Stomach smooth muscle (tissue), 2 donors: ENCODE measurements around the gene BRI3BP.

Experiments used
- H3K27ac ChIP-seq: one replicate; pipeline ENCODE4 v1.7.0; 2013; ENCODE audit warnings: mild to moderate bottlenecking, low read length, inconsistent platforms
- H3K27me3 ChIP-seq, 2 donors: one replicate each; pipeline ENCODE4 v1.7.0; 2013; ENCODE audit warnings: low read length in 2 of 2; ENCODE audit not compliant: insufficient read depth in 2 of 2, control insufficient read depth in 1 of 2
- H3K36me3 ChIP-seq, 2 donors: one replicate each; pipeline ENCODE4 v1.7.0; 2013; ENCODE audit warnings: low read length in 2 of 2; ENCODE audit not compliant: control insufficient read depth in 2 of 2, insufficient read depth in 2 of 2
- H3K4me1 ChIP-seq: one replicate; pipeline ENCODE4 v1.7.0; 2013; ENCODE audit warnings: low read length; ENCODE audit not compliant: control insufficient read depth, insufficient read depth
- H3K4me3 ChIP-seq, 2 donors: one replicate each; pipeline ENCODE4 v1.7.0; 2013; ENCODE audit warnings: low read length in 2 of 2
- H3K9ac ChIP-seq, 2 donors: one replicate each; pipeline ENCODE4 v1.7.0; 2013; ENCODE audit warnings: low read length in 2 of 2, mild to moderate bottlenecking in 1 of 2
- H3K9me3 ChIP-seq, 2 donors: one replicate each; pipeline ENCODE4 v1.7.0; 2013; ENCODE audit warnings: low read length in 2 of 2; ENCODE audit not compliant: control insufficient read depth in 2 of 2
- donor health status: healthy.
- donor health status: Pancreatic carcinoma.

The BRI3BP gene

DNA sequence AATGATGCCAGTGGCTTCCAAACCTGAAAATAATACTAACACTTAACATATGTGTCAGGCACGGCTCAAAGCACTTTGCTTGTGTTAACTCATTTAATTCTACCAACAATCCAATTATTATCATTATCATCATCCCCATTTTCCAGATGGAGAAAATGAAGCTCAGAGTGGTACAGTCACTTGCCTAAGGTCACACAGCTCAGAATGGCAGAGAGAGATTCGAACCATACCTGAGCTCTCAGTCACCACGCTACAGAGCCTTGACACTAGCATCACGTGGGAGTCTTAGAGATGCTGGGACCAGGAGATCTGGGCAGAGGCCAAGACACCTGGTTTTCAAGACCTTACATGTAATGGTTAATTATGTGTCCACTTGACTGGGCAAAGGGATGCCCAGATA is 38.7 kb upstream of the BRI3BP start:
- Histone ChIP-seq H3K4me1 (no peaks in the 10 kb centered on the region), H3K27ac (no peak overlapping the region), H3K9me3 (no peaks in the 10 kb centered on the region), H3K9ac (no peak overlapping the region), H3K4me3 (no peak overlapping the region), H3K36me3 (peaks cover 31 to 45% of the 10 kb centered on the region in 2 donors), H3K27me3 (no peaks in the 10 kb centered on the region)

DNA sequence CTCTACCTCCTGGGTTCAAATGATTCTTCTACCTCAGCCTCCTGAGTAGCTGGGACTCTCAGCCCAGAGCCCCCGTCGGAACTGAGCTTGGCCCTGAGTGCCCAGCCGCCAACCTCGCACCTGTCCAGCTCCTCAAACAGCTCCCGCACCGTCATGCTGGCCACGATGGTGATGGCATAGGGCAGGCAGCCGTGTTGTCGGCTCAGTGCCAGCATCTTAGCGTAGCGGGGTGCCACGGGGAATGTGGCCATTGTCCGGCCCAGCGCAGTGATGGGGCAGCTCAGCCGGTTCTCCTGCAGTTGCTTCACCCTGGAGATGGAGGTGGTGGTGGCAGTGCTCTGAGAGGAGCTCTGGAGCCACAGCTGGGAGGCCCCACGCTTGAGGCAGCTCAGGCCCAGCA is 36.9 kb upstream of the BRI3BP start:
- no peak overlapping the region for H3K27ac ChIP-seq
- H3K9me3 ChIP-seq: no peaks in the 10 kb centered on the region
- no peak overlapping the region for H3K9ac ChIP-seq
- peaks cover 30 to 40% of the 10 kb centered on the region in 2 donors for H3K36me3 ChIP-seq
- H3K27me3 ChIP-seq: no peaks in the 10 kb centered on the region
- H3K4me3 ChIP-seq: no peak overlapping the region
- no peaks in the 10 kb centered on the region for H3K4me1 ChIP-seq

DNA sequence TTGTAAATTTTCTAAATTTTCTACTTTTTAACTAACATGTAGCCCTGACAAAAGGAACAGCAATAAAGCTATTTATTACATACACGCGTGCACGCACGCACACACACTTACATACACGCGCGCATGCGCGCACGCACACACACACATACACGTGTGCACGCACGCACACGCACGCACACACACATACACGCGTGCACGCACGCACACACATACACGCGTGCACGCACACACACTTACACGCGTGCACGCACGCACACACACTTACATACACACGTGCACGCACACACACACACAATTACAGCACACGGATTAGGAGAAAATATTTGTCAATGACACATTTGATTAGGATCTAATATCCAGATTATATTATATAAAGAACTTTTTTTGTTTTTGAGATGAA is 32.4 kb upstream of the BRI3BP start:
- no peak overlapping the region for H3K4me3 ChIP-seq
- H3K27me3 ChIP-seq: no peaks in the 10 kb centered on the region
- no peak overlapping the region for H3K27ac ChIP-seq
- H3K9me3 ChIP-seq: no peaks in the 10 kb centered on the region
- peaks cover 18 to 40% of the 10 kb centered on the region in 2 donors for H3K36me3 ChIP-seq
- no peak overlapping the region for H3K9ac ChIP-seq
- no peaks in the 10 kb centered on the region for H3K4me1 ChIP-seq

DNA sequence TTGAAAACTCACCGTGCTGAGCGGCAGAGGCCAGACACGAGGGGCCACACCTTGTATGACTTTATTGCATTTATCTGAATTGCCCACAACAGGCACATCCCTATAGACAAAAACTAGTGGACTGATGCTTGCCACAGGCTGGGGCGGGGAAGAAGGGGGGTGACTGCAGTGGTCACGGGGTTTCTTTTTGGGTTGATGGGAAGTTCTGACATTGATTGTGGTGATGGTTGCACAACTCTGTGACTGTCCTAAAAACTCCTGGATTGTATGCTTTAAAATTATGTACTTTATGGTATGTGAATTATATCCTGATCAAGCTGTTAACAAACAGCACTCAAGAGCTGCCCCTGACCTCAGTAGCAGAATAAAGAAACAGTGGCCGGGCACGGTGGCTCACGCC is 30.2 kb upstream of the BRI3BP start:
- Histone ChIP-seq H3K9me3 (no peaks in the 10 kb centered on the region), H3K36me3 (peaks cover 14 to 25% of the 10 kb centered on the region in 2 donors)

DNA sequence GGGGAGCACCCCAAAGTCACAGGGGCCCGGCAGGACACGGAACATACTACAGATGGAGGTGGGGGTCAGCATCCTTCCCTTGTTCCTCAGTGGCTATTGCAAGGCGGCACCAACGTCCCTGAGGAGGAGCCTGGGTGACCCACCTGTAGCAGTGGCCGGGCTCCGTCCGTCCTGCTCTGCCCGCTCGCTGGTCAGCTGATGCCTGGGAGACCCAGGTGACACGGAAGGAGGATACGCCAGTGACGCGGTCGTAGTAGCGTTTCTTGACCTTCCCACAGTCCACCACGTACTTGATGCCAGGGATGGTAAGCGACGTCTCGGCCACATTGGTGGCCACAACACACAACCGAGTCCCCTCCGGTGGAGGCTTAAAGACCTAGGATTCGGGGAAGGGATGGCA is 29.2 kb upstream of the BRI3BP start:
- Histone ChIP-seq H3K27ac (no peak overlapping the region), H3K27me3 (no peaks in the 10 kb centered on the region), H3K36me3 (peaks cover 12 to 25% of the 10 kb centered on the region in 2 donors)

More for the DNA sequence above, 30.2 kb upstream of the BRI3BP start:
- Histone ChIP-seq H3K4me1 (no peaks in the 10 kb centered on the region), H3K27me3 (no peaks in the 10 kb centered on the region), H3K4me3 (no peak overlapping the region), H3K27ac (no peak overlapping the region), H3K9ac (no peak overlapping the region)

DNA sequence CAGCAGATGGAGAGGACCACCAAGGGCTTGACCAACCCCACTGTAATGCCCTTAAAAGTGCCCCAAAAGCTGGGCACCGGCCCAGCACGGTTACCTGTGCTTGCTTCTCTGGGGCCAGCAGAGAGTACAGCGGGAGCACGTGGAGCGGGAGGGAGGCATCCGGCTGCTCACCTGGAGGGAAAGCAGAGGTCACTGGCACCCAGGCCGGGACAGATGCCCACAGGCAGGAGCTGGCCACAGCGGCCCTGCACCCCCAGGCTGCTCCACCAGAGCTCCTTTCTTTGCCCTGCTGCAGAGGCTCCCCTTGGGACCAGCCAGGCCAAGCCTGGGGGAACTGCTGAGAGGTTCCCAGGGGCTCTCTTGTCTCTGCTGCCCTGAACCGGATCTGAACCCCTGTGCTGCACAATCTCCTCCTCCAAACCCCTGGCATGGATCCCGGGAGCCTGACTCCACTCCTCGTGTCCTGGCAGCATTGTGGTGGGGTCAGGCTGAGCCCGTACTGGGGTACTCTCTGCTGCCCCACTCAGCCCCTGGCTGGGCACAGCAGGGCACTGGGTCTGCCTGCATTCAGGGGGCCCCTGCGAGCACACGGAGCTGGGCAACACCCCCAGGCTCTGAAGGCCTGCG is 28.5 kb upstream of the BRI3BP start:
- no peak overlapping the region for H3K27ac ChIP-seq
- no peak overlapping the region for H3K4me3 ChIP-seq
- peaks cover 7 to 23% of the 10 kb centered on the region in 2 donors for H3K36me3 ChIP-seq
- no peaks in the 10 kb centered on the region for H3K4me1 ChIP-seq
- no peaks in the 10 kb centered on the region for H3K27me3 ChIP-seq
- H3K9ac ChIP-seq: no peak overlapping the region
- H3K9me3 ChIP-seq: no peaks in the 10 kb centered on the region

More for the DNA sequence above, 29.2 kb upstream of the BRI3BP start:
- Histone ChIP-seq H3K4me3 (no peak overlapping the region), H3K9ac (no peak overlapping the region), H3K4me1 (no peaks in the 10 kb centered on the region), H3K9me3 (no peaks in the 10 kb centered on the region)

DNA sequence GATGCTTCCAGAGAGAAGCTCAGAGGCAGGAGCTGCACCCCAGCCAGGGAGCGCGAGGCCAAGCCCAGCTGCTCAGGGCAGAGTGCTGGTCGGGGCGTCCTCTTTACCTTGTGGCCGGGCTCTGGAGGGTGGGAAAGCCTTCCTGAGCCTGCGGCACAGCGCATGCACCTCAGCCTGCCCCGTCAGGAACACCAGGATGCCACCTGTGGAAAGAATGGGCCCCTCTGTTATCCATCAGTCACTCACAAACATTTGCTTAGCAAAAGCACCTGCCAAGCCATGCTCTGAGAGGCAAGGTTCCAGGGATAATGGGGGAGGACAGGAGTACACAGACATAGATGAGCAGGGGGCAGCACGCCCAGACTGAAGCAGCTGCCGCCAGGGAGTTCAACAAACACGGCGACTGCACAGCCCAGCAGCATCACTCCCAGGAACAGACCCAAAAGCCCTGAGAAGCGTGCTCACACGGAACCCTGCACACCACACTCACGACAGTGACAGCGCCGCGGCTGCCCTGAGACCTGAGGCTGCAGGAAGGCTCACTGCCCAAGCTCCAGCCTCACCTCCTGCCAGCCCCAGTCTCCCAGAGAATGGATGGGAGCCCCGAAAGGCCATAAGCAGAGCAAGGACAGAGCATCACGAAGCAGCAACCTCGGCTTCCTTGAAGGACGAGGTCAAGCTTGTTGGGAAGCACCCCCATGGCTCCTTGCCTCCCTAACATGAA is 26.3 kb upstream of the BRI3BP start:
- Histone ChIP-seq H3K36me3 (peaks cover 9 to 29% of the 10 kb centered on the region in 2 donors), H3K4me1 (no peaks in the 10 kb centered on the region), H3K27me3 (no peaks in the 10 kb centered on the region), H3K9ac (no peak overlapping the region), H3K4me3 (no peak overlapping the region), H3K9me3 (no peaks in the 10 kb centered on the region), H3K27ac (no peak overlapping the region)

DNA sequence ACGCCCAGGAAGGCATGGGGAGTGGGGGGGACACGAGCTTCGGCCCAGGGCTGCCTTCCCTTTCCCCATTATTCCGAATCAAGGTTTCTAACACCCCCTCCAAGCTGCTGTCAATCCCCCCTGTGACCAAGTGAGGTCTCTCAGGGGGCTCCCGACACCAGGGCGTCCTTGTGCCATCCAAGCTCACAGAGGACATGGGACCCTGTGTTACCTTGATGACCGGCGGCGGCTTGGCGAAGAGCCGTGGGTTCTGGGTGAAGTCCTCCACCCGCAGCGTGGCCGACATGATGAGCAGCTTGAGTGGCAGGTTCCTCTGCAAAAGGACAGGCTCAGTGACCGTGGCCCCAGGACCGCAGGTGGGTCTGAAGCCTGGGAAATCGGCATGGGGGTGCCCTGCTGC is 24.8 kb upstream of the BRI3BP start:
- Histone ChIP-seq H3K9me3 (no peaks in the 10 kb centered on the region), H3K4me3 (no peak overlapping the region), H3K27ac (no peak overlapping the region), H3K9ac (no peak overlapping the region), H3K27me3 (no peaks in the 10 kb centered on the region), H3K4me1 (no peaks in the 10 kb centered on the region), H3K36me3 (peaks cover 9 to 30% of the 10 kb centered on the region in 2 donors)

DNA sequence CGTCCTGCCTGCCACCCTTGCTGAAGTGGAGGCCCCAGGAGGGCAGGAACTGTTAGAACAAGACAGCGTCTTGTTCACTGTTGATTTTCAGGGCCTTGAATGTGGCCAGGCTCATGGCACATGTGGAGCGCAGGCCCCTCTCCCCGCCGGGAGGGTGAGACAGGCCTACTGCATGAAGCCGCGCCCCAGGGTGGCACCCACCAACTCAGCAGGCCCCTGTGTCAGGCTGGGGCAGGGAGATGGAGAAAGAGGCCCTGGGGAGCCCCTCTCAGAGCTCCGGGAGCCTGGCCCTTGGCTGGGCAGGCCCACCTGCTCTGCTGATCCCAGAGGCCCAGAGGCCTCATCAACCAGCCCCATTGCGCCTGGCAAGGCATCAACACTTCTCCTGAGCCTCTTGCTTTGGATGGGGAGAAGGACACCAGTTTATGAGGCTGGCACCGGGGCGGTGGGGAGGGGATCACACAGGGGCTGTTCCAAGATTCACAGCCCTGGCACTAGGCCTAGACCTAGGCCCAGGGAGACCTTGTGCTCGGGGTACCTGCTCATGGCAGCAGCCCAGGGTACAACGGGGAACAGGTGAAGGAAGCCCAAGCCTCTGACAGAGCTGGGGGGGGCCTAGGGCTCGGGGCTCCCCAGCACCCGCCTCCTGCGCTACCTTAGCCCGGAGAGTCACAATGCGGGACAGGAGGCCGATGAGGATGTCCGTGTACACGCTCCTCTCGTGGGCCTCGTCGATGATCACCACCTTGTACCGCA is 22.6 kb upstream of the BRI3BP start:
- Histone ChIP-seq H3K36me3 (peaks cover 7 to 31% of the 10 kb centered on the region in 2 donors), H3K9ac (no peak overlapping the region)

DNA sequence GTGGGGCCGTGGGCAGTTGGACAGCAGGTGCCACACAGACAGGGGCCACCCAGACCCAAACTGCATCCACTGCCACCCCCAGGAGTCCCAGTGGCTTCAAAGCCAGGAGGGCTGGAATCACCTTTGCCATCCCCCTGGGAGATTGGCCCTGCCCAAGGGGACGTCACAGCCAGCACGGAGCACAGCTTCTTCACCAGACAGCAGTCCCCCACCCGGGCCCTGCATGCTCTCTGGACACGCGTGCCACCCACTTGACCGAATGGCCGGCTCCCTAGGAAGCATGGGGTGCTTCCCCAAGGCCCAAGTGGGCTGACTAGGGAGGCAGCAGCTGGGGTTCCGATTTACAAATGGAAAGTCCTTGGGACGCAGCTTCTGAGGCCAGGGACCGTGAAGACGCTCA is 21.8 kb upstream of the BRI3BP start:
- Histone ChIP-seq H3K36me3 (peaks cover 10 to 35% of the 10 kb centered on the region in 2 donors), H3K4me3 (no peak overlapping the region), H3K27me3 (no peaks in the 10 kb centered on the region), H3K27ac (no peak overlapping the region), H3K9ac (no peak overlapping the region), H3K4me1 (no peaks in the 10 kb centered on the region), H3K9me3 (no peaks in the 10 kb centered on the region)

More for the DNA sequence above, 22.6 kb upstream of the BRI3BP start:
- no peaks in the 10 kb centered on the region for H3K9me3 ChIP-seq
- H3K4me1 ChIP-seq: no peaks in the 10 kb centered on the region
- no peak overlapping the region for H3K4me3 ChIP-seq
- no peak overlapping the region for H3K27ac ChIP-seq
- H3K27me3 ChIP-seq: no peaks in the 10 kb centered on the region
